GM12892 (cell line): ENCODE measurements around the gene PCSK9.
"Not testable (repeated sequence)": the region's sequence is repeated elsewhere in the genome, so short reads cannot be mapped to it uniquely, and the experiment has no call there.

ENCODE experiments used
- DNase-seq: peaks from one replicate; pipeline ENCODE4 v3.0.0; 2011; ENCODE audit not compliant: insufficient read length
- FAIRE-seq: peaks from 2 replicates; lab custom pipeline; 2011; peaks lifted over from hg19 to GRCh38; lab: Jason Lieb, UNC
- POLR2A ChIP-seq: IDR thresholded peaks from 2 replicates; pipeline ENCODE4 v1.6.1; 2011; ENCODE audit warnings: low read depth, low read length, control low read depth
- POLR2AphosphoS5 ChIP-seq: IDR thresholded peaks from 2 replicates; pipeline ENCODE4 v1.6.1; 2011; ENCODE audit warnings: low read depth, low read length, control low read depth
- TAF1 ChIP-seq: IDR thresholded peaks from 2 replicates; pipeline ENCODE4 v1.6.1; 2011; ENCODE audit warnings: low read depth, mild to moderate bottlenecking, control low read depth, low read length, borderline replicate concordance

The PCSK9 gene

GRCh38 chr1:55015731-55016620 lies 23.4 kb upstream of the PCSK9 start:
- FAIRE-seq (no peak), DNase-seq (no peak)
- TF ChIP-seq POLR2AphosphoS5 (no peak), POLR2A (no peak), TAF1 (no peak)

DNA sequence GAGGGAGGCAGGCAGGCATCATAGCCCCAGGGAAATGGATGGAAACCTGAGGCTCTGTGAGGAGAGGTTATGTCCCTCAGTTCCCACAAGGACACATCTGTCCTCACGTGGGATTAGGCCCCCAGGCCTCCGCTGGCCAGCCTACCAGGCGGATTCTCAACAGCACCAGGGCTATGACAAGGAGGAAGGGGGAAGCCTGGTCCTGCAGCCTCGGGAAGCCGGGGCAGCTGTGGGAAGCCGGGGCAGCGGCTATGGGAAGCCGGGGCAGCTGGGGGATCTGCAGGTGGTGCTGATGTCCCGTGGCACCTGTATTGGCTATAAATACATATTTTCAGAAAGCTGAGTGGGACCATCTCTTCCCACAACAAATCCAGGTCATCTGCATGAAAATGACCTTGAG lies 21.0 kb upstream of the PCSK9 start:
- DNase-seq (no peak), FAIRE-seq (no peak)
- no peak for TF ChIP-seq TAF1

- FAIRE-seq (peak; percentile 87), DNase-seq (peak; percentile 78)
- TF ChIP-seq TAF1 = no peak
- TF ChIP-seq POLR2A = no peak
- TF ChIP-seq POLR2AphosphoS5 = no peak
These were observed 17.3 kb upstream of the PCSK9 start for GRCh38 chr1:55021942-55022546.

GRCh38 chr1:55024163-55024562 lies 15.2 kb upstream of the PCSK9 start:
- not testable (repeated sequence) for FAIRE-seq, DNase-seq

DNA sequence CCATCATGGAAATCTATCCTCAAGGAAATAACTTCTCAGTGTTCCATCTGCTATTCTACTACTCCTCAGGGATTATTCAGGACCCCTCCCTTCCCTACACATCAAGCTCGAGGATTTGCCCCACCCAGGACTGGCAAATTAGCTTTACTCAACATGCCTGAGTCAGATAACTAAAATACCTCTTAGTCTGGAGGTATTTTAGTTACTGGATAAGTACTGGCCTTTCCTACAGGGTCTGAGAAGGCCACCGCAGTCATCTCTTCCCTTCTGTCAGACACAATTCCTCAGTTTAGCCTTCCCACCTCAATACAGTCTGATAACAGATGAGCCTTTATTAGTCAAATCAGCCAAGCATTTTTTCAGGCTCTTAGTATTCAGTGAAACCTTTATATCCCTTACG lies 12.7 kb upstream of the PCSK9 start:
- not testable (repeated sequence) for FAIRE-seq, DNase-seq

DNA sequence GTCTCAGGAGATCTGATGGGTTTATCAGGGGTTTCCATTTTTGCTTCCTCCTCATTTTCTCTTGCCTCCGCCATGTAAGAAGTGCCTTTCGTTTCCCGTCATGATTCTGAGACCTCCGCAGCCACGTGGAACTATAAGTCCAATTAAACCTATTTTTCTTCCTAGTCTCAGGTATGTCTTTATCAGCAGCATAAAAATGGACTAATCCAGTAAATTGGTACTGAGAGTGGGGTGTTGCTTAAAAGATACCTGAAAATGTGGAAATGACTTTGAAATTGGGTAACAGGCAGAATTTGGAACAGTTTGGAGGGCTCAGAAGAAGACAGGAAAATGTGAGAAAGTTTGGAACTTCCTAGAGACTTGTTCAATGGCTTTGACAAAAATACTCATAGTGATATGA lies 8.2 kb upstream of the PCSK9 start:
- FAIRE-seq = not testable (repeated sequence)

GRCh38 chr1:55033265-55033614 lies 6.1 kb upstream of the PCSK9 start:
- TF ChIP-seq POLR2A = no peak
- TF ChIP-seq POLR2AphosphoS5 = no peak
- no peak for TF ChIP-seq TAF1
- DNase-seq (no peak), FAIRE-seq (no peak)

More for the DNA sequence above, 8.2 kb upstream of the PCSK9 start:
- not testable (repeated sequence) for DNase-seq

GRCh38 chr1:55034476-55035133 lies 4.7 kb upstream of the PCSK9 start:
- DNase-seq = no peak
- FAIRE-seq = no peak
- no peak for TF ChIP-seq POLR2A
- TF ChIP-seq POLR2AphosphoS5 = no peak
- no peak for TF ChIP-seq TAF1

DNA sequence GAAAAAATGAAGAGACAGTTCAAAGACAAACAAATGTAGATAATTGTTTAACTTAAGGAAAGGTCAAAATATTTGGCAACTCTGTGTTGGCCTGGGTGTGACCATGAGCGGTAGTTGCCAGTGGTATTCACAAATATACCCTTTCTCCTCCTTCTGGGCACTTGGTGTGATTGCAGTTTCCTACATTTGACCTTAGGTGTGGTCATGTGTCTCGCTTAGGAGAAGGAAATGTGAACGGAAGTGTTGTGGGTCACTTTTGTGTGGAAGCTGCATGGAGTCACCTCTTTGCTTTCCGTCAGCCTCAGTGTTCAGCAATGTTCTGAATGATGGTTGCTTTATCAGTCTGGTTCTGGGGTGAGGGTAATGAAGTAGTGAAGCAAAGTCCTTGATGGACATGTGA lies 3.4 kb upstream of the PCSK9 start:
- TF ChIP-seq TAF1 (no peak), POLR2AphosphoS5 (no peak), POLR2A (no peak)
- FAIRE-seq (no peak), DNase-seq (no peak)

GRCh38 chr1:55037733-55038551 lies 1.4 kb upstream of the PCSK9 start:
- FAIRE-seq = no peak
- DNase-seq = no peak
- TF ChIP-seq TAF1 (no peak), POLR2A (no peak), POLR2AphosphoS5 (no peak)

GRCh38 chr1:55038552-55038838 lies 853 bp upstream of the PCSK9 start:
- TF ChIP-seq POLR2A (no peak), TAF1 (no peak), POLR2AphosphoS5 (no peak)
- no peak for DNase-seq
- no peak for FAIRE-seq

DNA sequence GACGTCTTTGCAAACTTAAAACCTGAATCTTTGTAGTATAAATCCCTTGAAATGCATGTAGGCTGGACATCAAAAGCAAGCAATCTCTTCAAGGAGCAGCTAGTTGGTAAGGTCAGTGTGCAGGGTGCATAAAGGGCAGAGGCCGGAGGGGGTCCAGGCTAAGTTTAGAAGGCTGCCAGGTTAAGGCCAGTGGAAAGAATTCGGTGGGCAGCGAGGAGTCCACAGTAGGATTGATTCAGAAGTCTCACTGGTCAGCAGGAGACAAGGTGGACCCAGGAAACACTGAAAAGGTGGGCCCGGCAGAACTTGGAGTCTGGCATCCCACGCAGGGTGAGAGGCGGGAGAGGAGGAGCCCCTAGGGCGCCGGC lies 390 bp upstream of the PCSK9 start:
- FAIRE-seq (no peak), DNase-seq (no peak)
- TF ChIP-seq TAF1 (no peak), POLR2A (no peak), POLR2AphosphoS5 (no peak)
